ENCODE measurements around the gene ERICH6.

ERICH6 gene

DNA sequence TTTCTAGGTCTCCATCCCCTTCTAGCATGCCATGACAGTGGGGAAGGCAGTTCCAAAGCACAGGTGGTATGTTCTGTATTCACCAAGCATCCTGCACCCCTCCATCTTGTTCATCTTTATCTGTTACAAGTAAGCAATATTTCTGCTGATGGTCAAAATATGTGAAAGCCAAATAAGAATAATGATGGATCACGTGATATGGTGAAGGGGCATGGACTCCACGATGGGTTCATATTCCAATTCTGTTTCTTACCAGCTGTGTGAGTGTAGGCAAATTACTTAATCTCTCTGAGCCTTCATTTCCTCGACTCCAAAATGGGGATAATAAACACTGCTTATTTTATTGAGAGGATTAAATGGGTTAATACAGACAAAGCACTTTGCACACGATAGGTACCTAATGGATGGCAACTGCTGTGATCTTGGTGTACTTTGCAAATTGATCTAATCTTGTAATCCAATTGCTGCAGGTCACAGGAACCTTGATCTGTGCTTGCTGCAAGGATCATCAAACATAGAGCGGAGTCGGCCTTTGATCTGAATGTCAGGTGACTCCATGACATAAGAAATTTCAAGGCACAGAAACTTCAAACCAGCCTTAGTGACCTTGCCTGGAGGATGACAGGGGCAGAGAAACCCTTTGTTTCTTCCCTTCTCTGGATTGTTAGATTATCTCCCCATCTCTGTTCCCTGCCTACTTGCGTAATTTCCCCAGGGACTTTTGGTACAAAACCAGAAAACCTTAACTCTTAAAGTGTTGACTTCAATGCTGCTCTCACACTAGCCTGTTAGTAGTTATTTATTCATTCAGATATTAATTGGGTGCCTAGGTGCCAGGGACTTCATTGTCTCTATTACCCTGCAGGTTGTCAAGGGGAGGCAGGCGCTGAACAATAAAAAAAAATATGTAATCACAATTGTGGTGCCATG, 33.4 kb upstream of the ERICH6 start:
- DNase-seq: no peak

DNA sequence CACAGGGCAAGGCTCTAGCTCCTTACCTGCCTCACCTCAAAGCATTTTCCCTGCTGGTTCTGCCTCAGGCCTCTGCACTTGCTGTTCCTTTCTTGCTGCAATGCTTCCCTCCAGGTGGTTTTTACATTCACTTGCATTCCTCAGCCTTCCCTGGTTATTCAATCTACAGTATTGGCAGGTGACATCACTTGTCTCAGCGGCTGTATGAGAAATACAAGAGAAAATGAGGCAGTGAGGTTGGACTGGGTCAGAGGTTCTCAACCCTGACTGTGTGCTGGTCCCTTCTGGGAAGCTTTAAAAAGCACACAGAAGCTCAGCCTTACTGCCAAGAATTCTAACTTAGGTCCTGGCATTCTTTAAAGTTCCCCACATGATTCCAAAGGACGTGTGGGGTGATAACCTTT, 32.6 kb upstream of the ERICH6 start:
- DNase-seq: no peak

DNA sequence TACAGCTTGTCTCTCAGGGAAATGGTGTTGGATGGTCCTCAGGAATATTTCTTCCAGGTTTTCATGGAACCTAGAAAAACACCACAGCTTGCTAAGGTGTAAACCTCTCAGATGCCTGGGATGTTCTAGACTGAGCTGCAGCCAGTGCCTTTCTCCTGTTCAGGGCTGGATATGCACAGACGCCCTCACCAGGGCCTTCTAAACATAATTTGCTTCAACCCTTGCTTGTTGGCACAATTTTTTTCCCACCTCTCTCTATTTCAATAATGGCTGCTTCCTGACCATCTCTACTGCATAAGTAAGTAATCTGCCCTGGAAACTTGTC, 31.0 kb upstream of the ERICH6 start:
- no peak for DNase-seq

DNA sequence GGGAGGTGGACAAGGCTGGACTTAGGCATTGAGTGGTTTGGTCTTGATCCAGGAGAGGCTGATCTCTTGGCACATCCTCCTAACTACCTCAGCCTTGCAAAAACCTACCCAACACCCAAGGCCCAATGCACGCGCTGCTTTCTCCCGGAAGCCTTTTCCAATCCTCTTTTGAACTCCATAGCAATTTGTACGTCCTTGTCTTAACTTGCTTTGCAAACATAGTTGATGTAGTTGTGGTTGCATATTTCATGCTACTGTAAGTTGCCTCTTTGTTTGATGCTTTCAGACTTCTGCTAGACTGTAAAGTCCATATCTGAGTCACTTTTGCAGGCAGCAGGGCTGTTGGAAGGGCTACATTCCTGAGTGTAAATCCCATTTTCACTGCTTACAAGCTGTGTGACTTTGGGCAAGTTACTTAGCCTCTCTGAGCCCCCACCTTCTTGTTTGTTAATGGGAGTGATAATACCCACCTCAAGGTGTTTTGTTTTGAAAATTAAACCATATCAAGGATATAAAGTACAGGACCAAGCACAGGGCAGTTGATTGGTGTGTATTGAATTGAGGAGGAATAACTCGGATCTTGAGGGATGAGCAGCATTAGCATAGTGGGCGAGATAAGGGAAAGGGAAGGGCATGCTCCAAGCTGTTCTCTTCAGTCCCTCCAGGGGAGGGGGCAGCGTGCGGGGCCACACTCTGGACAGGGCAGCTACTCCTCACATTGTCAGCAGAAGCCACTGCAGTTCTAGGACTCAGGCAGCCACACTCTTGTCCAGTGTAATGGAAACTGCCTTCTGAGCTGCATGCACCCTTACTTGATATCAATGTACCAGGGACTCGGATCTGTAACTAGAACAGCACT, 30.4 kb upstream of the ERICH6 start:
- no peak for DNase-seq

DNA sequence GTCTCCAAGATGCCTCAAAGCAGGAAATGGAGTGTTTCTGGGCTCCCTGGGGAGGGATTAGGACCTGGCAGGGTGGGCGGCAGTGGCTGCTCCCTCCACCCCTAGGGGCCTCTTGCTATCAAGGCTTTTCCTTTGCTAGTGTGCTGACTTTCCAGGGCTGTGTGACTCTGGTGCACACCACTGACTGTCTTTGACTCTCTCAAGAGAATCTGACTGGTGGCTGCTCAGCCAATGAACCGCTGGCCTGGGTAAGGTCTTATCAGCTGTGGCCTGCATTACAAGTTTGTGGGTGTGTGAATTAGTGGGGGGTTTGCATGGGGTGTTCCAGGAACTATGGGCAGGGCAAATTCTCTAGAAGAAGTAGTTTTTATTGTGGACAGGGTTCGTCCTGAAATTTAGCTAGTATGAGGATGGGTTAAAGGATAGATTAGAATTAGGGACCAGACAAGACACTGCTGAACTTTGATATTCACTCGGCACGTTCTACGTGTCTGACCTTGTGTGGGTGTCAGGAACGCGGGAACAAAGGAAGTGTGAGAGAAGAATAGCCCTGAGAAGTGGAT, 29.7 kb upstream of the ERICH6 start:
- DNase-seq: no peak

DNA sequence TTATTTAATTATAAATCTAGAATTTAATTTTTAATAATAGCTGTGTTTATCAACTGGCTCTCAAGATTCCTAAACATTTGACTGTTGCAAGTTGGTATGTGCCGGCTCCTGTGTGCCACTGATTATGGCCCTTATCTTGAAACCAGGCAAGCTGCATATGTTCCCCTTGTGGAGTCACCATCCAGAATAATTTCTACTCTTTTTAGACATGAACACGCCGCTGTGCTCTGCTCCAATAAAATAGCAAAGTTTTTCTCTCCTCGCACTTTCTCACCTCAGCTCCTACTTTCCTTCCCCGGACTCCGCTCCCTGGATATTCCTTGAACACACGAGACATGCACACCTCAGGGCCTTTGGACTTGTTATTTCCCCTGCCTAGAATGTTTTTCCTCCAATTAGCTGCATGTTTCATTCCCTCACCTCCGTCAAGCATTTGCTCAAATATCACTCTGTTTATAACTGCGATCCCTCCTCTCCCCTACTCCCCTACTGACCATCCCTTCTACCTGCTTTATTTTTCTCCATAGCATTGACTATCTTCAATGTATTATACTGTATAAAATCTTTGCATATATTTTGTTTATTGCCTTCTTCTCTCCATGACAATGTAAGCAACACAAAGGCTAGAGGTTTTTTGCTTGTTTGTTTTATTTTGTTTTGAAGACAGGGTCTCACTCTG, 26.1 kb upstream of the ERICH6 start:
- no peak for DNase-seq

DNA sequence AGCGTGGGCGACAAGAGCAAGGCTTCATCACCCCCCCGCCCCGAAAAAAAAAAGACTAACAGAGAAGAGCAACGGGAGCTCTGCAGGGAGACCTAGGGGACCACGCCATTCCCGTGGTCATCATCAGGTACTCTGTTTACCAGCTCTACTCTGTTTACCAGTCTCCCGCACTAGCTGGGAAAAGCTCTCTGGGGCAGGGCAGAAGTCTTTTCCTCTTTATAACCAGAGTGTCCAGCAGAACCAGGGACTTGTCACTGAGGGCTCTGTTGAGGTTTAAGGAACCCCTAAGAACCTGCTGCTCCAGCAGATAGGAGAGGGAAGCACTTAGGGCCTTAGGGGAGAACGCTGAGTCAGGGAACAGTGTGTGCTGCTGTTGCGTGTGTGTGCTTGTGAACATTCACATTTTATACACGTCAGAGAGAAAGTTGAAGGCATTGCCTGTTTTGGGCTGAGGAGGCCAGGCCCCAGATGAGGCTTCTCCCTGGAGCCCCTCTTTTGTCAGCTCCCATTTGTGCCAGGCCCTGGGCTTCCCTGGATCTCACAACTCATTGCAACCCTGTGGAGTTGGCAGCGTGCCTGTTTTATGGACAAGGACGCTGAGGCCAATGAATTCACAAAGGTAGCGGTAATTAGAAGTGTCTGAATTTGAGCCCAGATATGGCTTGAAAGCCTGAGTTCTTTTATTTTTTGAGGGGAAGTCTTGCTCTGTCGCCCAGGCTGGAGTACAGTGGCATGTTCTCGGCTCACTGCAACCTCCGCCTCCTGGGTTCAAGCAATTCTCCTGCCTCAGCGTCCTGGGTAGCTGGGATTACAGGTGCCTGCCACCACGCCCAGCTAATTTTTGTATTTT, 24.2 kb upstream of the ERICH6 start:
- no peak for DNase-seq

DNA sequence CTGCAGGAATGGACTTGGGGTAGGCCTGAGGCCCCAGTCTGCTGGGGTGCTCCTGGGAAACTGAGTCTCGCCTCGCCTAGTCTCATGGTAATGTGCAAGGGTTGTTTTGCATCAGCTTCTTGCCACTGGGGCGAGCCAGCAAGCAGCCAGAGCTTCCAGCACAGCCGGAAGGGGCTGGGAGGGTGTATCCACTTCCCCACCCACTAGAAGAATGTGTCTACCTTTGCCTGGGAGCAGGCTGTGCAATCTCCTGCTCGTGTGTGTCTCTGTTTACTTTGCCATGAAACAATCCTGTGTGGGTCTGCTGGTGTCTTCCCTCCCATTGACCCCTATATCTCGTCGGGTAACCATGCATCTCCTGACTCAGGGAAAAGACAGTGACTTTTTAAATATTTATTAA, 21.8 kb upstream of the ERICH6 start:
- no peak for DNase-seq

DNA sequence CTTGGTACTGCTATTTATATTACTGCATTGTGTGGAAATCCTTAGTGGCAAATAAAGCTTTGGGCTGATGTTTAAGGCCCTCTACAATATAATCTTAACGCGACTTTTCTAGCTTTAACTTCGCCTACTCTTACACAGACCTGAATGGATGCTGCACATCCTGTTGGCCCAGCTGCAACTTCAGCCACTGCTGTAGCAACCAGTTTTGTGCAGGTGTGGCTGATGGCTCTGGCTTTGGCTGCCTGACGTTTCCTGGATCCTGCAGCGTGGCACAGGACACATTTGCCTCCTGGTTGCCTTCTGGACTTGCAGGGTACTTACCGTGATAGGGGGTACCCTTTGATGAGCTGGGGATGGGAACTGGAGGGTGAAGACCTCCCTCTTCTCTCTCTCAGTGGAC, 20.2 kb upstream of the ERICH6 start:
- no peak for DNase-seq

DNA sequence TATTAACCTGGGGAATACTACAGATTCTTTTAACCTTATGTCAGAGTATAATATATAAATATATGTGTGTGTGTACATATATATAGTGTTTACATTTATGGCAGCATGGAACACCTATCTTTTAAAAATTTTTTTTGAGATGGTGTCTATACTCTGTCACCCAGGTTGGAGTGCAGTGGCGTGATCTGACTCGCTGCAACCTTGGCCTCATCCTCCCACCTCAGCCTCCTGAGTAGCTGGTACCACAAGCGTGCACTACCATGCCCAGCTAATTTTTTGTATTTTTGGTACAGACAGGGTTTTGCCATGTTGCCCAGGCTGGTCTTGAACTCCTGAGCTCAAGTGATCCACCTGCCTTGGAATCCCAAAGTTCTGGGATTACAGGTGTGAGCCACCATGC, 18.5 kb upstream of the ERICH6 start:
- no peak for DNase-seq

DNA sequence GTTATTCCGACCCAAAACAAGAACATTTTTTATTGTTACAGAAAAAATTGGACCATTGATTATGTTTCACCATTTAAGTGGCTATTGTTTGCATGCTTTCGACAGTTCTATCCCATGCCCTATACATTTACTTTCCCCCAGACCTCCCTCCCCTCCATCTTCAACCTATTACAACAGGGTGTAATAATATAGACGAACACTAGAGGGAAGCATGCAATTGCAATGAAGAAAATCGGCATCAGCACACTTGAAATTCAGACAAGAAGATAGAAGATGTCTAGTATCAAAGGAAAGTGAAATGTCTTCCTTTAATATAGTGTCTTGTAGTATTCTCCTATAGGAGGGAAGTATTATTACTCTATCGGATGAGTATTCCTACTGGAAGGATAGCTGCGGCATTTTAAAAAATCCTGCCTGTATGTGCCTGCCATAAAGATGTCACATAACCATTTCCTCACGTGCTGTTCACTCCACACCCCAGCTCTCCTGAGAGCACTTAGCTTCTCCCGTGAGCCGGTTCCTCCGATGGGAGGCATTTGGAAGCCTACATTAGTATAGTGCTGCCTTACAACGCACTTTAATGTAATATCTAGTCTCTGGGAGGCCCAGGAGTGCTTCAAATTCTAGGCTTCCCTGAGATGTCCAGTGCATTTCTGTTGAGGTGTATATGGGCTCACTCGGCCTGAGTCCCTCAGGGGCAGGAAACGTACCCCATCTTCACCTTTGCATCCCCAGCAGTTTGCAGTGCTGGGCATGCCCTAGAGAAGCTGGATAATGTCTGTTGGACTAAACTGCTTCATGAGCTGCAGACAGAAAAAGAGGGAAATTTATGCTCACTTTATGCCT, 17.8 kb upstream of the ERICH6 start:
- peak in 1 of 2 donors; percentile 19 for DNase-seq

DNA sequence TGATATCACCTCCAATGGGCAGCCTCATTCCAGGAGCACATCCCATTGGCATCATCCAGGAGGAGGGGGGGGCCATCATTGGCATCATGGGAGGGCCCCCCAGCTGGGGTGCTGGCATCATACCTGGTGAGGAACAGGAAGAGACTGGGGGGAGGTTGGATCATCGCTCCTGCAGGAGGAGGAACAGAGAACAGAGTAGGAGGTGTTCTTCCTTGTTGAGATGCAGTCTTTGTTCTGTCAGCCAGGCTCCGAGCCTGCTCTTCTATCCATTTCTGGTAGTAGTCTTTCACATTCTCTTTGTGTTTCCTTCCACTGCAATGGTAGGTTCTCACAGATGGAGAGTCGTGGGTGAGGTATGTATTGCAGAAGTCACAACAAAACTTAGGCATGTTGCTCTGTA, 16.7 kb upstream of the ERICH6 start:
- no peak for DNase-seq

DNA sequence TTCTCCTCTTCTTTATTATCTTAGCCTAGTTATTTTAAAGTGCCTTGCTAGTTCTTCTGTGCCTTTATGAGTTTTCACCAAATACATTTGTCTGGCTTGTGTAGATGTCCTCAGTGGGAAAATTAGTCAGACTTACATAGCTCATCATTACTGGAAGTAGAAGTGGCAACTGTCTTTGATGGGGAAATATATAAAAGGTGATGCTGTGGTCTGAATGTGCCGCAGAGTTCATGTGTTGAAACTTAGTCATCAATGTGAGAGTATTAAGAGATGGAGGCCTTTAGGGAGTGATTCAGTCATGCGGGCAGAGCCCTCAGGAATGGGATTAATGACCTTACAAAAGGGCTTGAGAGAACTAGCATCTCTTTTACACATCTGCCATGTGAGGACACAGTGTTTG, 6.4 kb upstream of the ERICH6 start:
- DNase-seq: no peak

DNA sequence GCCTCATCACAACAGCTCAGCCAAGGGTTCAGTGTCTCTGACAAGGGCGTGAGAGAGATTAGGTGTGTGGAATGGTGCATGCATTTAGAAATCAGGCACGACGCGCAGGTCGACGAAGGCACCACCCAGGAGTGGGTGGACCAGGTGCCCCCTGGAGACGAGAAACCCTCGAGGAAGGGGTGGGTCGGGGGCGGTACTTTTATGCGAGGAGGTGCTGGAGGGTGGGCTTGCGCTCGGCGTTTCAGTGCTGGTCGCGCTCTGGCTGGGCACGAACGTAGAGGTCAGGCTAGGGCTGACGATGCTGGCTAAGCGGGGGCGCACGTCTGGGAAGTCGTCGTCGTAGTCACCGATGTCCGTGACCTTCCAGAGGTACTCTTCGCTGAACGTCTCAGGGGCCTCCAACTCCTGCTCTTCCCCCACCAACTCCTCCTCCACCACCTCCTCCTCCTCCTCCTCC, 393 bp downstream of the ERICH6 start:
- DNase-seq: peak; percentile 34 to 45

DNA sequence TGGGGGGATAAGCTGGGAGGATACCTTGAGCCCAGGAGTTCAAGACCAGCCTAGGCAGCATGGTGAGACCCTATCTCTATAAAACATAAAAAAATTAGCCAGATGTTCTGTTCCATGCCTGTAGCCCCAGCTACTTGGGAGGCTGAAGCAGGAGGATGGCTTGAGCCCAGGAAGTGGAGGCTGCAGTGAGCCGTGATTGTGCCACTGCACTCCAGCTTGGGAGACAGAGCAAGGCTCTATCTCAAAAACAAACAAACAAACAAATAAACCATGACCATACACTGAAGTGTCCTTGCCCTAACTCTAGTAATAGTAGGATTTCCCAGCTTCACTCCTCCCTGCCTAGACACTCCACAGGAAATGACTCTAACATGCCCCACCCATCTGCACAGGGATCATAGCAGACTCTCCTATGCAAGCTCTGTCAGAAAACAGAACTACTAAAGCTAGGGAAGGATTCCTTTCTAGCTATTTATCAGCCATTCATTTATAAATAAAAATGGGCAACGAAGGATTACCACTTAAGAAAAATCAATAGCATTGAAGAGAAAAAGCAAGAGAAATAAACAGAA, 4.6 kb downstream of the ERICH6 start:
- no peak for DNase-seq

DNA sequence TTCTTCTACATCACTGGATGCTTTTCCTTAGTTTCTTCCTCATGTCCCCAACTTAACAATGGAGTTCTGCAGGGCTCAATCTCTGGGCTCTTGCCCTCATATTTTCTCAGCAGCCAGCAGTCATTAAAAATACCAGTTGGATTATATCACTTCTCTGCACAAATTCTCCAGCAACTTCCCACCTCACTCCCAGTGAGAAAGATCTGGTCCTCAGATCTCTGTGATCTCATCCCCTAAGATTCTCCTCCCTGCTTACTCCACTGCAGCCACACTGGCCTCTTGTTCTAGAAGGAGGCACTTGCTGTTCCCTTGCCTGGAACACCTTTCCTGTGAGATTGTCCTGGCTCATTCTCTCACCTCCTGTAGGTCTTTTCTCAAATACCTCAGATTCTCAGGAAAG, 6.1 kb downstream of the ERICH6 start:
- DNase-seq: no peak

DNA sequence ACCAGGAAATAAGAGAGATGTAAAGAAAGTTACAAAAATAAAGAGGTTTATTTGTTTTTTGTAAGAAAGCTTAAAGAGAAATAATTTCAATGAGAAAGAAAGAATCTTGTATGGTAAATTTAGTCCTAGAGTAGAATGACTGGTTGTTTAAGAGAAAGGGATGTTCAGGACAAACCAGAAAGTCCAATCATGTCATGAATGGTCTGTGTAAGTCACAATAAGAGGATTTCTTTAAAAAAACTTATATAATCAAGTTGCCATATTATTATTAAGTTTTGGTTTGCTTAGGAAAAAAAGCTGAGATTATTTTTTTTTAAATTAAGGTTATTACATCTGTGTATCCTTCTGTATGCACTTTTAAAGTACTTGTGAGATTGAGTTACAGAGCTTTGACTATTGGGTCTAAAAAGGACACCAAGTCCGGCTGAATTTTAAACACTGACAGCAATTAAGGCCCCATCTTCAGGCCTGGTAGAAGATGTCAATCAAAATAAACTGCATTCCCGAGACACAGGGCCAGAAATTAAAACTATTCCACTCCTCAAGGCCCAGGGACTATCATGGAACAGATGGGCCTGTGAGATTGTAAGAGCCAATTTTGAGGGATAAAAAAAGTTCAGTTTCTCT, 12.2 kb downstream of the ERICH6 start:
- no peak for DNase-seq

DNA sequence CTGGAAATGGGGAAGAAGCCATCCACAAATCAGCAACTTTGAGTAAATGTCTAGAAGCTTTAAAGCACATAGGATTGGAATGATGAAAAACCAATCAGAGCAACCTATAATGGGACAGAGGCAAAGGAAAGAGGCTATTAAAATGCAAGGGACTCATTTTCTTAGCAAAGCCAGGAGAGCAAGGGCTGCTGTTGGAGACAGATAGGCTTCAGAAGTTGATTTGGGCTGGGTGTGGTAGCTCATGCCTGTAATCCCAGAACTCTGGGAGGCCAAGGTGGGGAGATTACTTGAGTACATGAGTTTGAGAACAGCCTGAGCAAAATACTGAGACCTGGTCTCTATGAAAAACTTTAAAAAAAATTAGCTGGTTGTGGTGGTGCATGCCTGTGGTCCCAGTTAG, 16.1 kb downstream of the ERICH6 start:
- DNase-seq: no peak

DNA sequence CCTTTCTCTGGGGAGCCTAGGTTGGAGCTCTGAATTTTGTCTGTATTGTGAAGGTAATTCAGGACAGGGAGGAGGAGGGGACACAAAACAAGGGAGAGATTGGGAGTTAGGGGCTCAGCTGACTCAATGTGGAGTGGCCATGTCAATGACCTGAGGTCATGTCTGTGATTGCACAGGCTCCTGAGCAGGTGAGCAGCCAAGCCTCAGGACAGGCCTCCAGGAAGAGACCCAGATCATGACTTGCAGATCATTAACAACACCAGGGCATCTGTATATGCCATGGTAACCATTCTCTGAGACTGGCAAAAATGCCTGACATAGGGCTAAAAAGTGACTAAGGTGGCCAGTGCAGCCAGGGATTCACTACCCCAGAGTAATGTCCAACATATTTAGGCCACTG, 20.9 kb downstream of the ERICH6 start:
- DNase-seq: no peak

DNA sequence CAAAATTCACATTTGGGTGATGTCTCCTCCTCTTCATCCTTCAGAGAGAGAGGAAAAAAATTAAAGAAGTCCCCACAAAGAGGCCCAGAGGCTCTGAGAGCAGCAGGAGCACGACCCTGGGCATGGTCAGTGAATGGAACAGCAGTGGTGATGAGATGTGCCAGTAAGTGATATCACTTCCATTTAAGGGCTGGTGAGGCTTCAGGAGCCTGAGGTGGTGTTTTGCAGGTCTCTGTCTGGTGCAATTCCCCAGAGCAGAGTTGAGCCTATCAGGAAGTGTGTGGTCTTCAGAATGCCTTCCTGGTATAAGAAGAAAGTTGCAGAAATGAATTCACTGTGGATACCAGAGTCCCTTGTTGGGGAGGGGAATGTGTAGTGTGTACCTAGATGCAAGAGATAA, 21.4 kb downstream of the ERICH6 start:
- DNase-seq: no peak
